8988T (cell line): ENCODE data around the gene IRAK1.

Source experiments
- DNase-seq: peaks from one replicate; pipeline ENCODE4 v3.0.0; 2011

Gene IRAK1

GRCh38 chrX:154019633-154020528, at the start of gene IRAK1:
TSS of gene IRAK1 (minus strand) at chrX:154019902. CDS start at chrX:154019812, 90 bp downstream.
- no peak for DNase-seq

GRCh38 chrX:154068560-154068959, 48.9 kb upstream of the IRAK1 start:
- DNase-seq = no peak

GRCh38 chrX:154064637-154065435, 45.1 kb upstream of the IRAK1 start:
- DNase-seq = no peak

GRCh38 chrX:154063234-154063633, 43.5 kb upstream of the IRAK1 start:
- no peak for DNase-seq

- no peak for DNase-seq
Observed at GRCh38 chrX:154061801-154062200, 42.1 kb upstream of the IRAK1 start.

- no peak for DNase-seq
Observed at GRCh38 chrX:154059729-154060245, 40.1 kb upstream of the IRAK1 start.

GRCh38 chrX:154059231-154059630, 39.5 kb upstream of the IRAK1 start:
- no peak for DNase-seq

GRCh38 chrX:154058214-154058997, 38.7 kb upstream of the IRAK1 start:
- DNase-seq = no peak

- DNase-seq = no peak
Observed at GRCh38 chrX:154057791-154058190, 38.1 kb upstream of the IRAK1 start.

GRCh38 chrX:154056770-154057241, 37.1 kb upstream of the IRAK1 start:
- DNase-seq = no peak

GRCh38 chrX:154051201-154051810, 31.6 kb upstream of the IRAK1 start:
- no peak for DNase-seq

- no peak for DNase-seq
Observed at GRCh38 chrX:154050113-154050495, 30.4 kb upstream of the IRAK1 start.

- DNase-seq = no peak
Observed at GRCh38 chrX:154049209-154050112, 29.8 kb upstream of the IRAK1 start.

GRCh38 chrX:154048398-154048797, 28.7 kb upstream of the IRAK1 start:
- no peak for DNase-seq

GRCh38 chrX:154046940-154047610, 27.4 kb upstream of the IRAK1 start:
- no peak for DNase-seq

- DNase-seq = no peak
Observed at GRCh38 chrX:154046031-154046781, 26.5 kb upstream of the IRAK1 start.

- DNase-seq = no peak
Observed at GRCh38 chrX:154044091-154044490, 24.4 kb upstream of the IRAK1 start.

- DNase-seq = no peak
Observed at GRCh38 chrX:154043003-154043763, 23.5 kb upstream of the IRAK1 start.

- no peak for DNase-seq
Observed at GRCh38 chrX:154040863-154041262, 21.2 kb upstream of the IRAK1 start.
